ENCODE results near the gene EYS.

EYS gene

GRCh38 chr6:64848467-64848866 is 858.6 kb downstream of the EYS start:
- ATAC-seq: no peak
- TF ChIP-seq RARB (CRISPR knock-in tag; IDR thresholded peaks at IDR 0.05) (no peak), ZNF70 (CRISPR knock-in tag; IDR thresholded peaks at IDR 0.05) (no peak), ISL1 (CRISPR knock-in tag; IDR thresholded peaks at IDR 0.05) (no peak), PATZ1 (CRISPR knock-in tag; IDR thresholded peaks at IDR 0.05; ENCODE audit: borderline replicate concordance) (no peak), OSR1 (CRISPR knock-in tag; IDR thresholded peaks at IDR 0.05) (no peak), TCF4 (CRISPR knock-in tag; IDR thresholded peaks at IDR 0.05; ENCODE audit: borderline replicate concordance) (no peak), TOX (CRISPR knock-in tag; IDR thresholded peaks at IDR 0.05; ENCODE audit: borderline replicate concordance) (no peak)

- ATAC-seq: no peak
- no peak for TF ChIP-seq ZNF70 (CRISPR knock-in tag; IDR thresholded peaks at IDR 0.05)
- no peak for TF ChIP-seq ZNF8 (CRISPR knock-in tag; IDR thresholded peaks at IDR 0.05)
- TF ChIP-seq CREB5 (CRISPR knock-in tag; IDR thresholded peaks at IDR 0.05; ENCODE audit: low read depth): no peak
- no peak for TF ChIP-seq ZNF565 (CRISPR knock-in tag; conservative IDR thresholded peaks at IDR 0.05; ENCODE audit: low read depth)
- no peak for TF ChIP-seq TOX (CRISPR knock-in tag; IDR thresholded peaks at IDR 0.05; ENCODE audit: borderline replicate concordance)
- TF ChIP-seq POU6F1 (CRISPR knock-in tag; IDR thresholded peaks at IDR 0.05; ENCODE audit: borderline replicate concordance, low read depth): no peak
- no peak for TF ChIP-seq GLIS3 (CRISPR knock-in tag; IDR thresholded peaks at IDR 0.05)
- no peak for TF ChIP-seq ARNTL (CRISPR knock-in tag; IDR thresholded peaks at IDR 0.05; ENCODE audit: borderline replicate concordance, low read depth)
- no peak for TF ChIP-seq SNAI2 (CRISPR knock-in tag; IDR thresholded peaks at IDR 0.05)
- no peak for TF ChIP-seq OSR1 (CRISPR knock-in tag; IDR thresholded peaks at IDR 0.05)
- no peak for TF ChIP-seq RARB (CRISPR knock-in tag; IDR thresholded peaks at IDR 0.05)
- no peak for TF ChIP-seq ZFP30 (CRISPR knock-in tag; IDR thresholded peaks at IDR 0.05)
- no peak for TF ChIP-seq CSDC2 (CRISPR knock-in tag; IDR thresholded peaks at IDR 0.05)
- TF ChIP-seq ESRRG (CRISPR knock-in tag; IDR thresholded peaks at IDR 0.05): no peak
Measured at GRCh38 chr6:64847396-64847795, 859.6 kb downstream of the EYS start.

- TF ChIP-seq ZNF70 (CRISPR knock-in tag; IDR thresholded peaks at IDR 0.05): no peak
- TF ChIP-seq OSR1 (CRISPR knock-in tag; IDR thresholded peaks at IDR 0.05): no peak
- TF ChIP-seq ZC3H10 (CRISPR knock-in tag; IDR thresholded peaks at IDR 0.05): no peak
- no peak for TF ChIP-seq CSRNP3 (CRISPR knock-in tag; IDR thresholded peaks at IDR 0.05)
- no peak for TF ChIP-seq ARNTL (CRISPR knock-in tag; IDR thresholded peaks at IDR 0.05; ENCODE audit: borderline replicate concordance, low read depth)
- no peak for TF ChIP-seq CREB5 (CRISPR knock-in tag; IDR thresholded peaks at IDR 0.05; ENCODE audit: low read depth)
- TF ChIP-seq TCF4 (CRISPR knock-in tag; IDR thresholded peaks at IDR 0.05; ENCODE audit: borderline replicate concordance): no peak
- no peak for TF ChIP-seq RARB (CRISPR knock-in tag; IDR thresholded peaks at IDR 0.05)
- no peak for TF ChIP-seq CSDC2 (CRISPR knock-in tag; IDR thresholded peaks at IDR 0.05)
- TF ChIP-seq ZNF565 (CRISPR knock-in tag; conservative IDR thresholded peaks at IDR 0.05; ENCODE audit: low read depth): no peak
- no peak for TF ChIP-seq ESRRG (CRISPR knock-in tag; IDR thresholded peaks at IDR 0.05)
- no peak for ATAC-seq
Measured at GRCh38 chr6:64838726-64839125, 868.3 kb downstream of the EYS start.

- no peak for TF ChIP-seq TOX (CRISPR knock-in tag; IDR thresholded peaks at IDR 0.05; ENCODE audit: borderline replicate concordance)
- TF ChIP-seq CREB5 (CRISPR knock-in tag; IDR thresholded peaks at IDR 0.05; ENCODE audit: low read depth): no peak
- no peak for ATAC-seq
Measured at GRCh38 chr6:64831680-64832079, 875.3 kb downstream of the EYS start.

Data from SK-N-SH treated with all-trans-retinoic acid at 6 μM for 48 hours (cell line).